ENCODE data around the gene GALNT17. TPM values are rescaled to one million over a fixed set of nuclear protein-coding genes. Genes with fewer than 3 reads are reported as not detected.

The GALNT17 gene
- total RNA-seq, 1 donor from 2014 or later: 2.2 TPM

DNA sequence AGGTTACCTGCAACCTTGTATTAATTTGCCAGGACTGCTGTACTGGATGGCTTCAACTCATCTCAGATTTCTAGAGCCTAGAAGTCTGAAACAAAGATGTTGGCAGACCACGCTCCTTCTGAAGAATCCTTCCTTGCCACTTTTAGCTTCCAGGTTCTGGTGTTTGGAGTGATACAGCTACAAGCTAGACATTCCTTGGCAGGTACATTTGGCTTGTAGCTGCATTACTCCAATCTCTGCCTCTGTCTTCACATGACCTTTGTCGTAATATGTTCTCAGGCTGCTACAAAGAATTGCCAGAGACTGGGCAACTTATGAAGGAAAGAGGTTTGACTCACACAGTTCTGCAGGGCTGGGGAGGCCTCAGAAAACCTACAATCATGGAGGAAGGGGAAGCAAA lies 146.3 kb downstream of the GALNT17 start:
- DNase-seq (ENCODE audit: low spot score): no peak

DNA sequence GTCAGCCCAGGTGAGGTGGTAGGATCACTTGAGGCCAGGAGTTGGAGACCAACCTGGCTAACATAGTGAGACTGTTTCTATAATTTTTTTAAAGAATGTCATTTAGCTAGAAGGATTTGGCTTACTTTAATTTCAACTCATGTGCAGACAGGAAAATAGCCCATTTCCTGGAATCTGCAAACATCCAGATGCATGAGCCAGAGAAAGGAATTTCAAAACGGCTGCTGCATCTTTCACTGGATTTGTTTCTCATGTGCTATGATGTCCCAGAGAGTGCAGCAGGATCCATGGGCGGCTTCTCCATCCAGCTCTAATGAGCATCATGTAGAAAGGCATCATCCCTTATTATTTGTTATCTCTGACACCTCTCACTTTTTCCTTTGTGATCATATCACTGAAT lies 149.3 kb downstream of the GALNT17 start:
- DNase-seq (ENCODE audit: low spot score): no peak

DNA sequence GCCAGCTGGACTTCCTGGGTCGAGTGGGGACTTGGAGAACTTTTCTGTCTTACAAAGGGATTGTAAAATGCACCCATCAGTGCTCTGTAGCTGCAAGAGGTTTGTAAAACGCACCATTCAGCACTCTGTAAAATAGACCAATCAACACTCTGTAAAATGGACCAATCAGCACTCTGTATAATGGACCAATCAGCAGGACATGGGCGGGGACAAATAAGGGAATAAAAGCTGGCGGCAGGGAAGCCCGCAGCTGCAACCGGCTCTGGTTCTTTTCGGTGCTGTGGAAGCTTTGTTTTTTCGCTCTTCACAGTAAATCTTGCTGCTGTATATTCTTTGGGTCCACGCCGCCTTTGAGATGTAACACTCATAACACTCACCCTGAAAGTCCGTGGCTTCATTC lies 151.9 kb downstream of the GALNT17 start:
- no peak for DNase-seq (ENCODE audit: low spot score)

DNA sequence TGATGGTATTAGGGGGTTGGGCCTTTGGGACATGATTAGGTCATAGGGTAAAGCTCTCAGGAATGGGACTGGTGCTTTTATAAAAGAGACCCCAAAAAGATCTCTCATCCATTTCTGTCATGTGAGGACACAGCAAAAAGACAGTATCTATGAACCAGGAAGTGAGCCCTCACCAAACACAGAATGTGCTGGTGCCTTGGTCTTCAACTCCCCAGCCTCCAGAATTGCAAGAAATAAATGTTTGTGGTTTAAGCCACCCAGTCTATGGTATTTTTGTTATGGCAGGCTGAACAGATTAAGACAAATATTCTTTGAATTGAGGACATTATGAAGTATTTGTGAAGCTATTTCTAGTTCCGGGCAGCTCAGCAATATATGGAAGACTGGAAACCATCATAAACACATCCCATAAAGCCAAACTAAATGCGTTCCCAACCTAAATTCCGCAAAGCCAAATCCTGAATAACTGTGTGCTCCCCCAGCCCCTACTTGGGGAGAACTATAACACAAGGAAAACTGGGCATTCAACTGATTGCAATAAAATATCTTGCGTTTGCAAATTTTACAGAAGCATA lies 153.7 kb downstream of the GALNT17 start:
- no peak for DNase-seq (ENCODE audit: low spot score)

DNA sequence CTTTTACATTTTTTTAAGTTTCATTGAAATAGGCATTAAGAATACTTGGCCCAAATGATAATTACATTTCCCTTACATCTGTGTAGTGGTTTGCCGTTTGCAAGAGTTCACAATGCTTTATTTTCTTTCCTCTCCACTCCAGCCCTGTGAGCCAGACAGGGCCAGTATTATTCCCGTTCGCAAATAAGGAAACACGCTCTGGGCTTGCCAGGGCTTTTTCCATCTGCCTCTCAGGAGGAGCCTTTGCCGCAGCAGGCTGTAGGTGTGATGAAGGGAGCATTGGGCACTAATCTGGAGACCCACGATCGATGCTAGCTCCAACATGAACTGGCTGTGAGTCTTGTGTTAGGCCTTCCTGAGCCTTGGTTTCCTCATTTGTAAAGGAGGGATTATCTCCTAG lies 154.4 kb downstream of the GALNT17 start:
- DNase-seq (ENCODE audit: low spot score): no peak

DNA sequence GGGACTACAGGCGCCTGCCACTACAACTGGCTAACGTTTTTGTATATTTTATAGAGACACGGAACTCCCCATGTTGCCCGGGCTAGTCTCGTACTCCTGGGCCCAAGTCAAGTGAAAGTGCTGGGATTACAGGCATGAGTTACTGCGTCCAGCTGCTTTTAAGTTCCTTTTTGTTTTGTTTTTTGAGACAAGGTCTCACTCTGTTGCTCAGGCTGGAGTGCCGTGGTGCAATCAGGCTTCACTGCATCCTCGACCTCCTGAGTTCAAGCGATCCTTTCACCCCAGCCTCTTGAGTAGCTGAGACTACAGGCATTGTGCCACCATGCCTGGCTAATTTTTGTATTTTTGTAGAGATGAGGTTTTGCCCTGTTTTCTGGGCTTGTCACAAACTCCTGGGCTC lies 155.0 kb downstream of the GALNT17 start:
- no peak for DNase-seq (ENCODE audit: low spot score)

DNA sequence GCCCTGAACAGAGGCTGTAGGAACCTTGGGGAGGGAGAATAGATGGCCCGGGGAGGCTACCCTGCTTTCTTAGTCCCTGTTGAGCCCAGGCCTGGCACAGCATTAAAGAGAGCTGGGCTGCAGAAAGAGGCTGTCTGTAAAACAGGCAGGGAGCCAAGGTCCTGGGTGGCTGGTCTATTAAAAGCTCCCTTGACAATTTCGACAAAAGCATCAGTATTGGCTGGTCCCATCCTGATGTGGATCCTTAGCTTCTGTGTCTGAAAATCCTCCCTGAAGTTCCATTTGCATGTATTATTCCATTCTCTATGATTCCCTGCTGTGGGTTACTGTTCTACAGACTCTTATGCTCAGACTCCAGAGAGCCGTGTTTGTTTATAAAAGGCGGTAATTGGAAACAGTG lies 158.5 kb downstream of the GALNT17 start:
- DNase-seq (ENCODE audit: low spot score): no peak

DNA sequence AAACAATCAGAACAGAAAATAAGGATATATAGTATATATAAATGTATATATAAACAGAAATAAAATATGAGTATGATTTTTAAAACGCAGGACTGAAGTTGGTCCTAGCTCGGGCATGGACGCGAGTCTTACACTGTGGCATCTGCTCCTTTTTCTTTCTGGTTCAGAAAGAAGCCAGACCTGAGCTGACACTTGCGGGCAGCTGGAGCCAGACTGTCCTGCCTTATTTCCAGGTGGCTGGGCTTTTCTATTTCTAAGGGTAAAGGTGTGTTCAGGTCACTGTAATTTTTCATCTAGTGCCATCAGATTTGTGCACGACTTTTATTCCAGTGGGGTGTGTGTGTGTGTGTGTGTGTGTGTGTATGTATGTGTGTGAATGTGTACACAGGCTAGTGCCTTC lies 166.4 kb downstream of the GALNT17 start:
- no peak for DNase-seq (ENCODE audit: low spot score)

DNA sequence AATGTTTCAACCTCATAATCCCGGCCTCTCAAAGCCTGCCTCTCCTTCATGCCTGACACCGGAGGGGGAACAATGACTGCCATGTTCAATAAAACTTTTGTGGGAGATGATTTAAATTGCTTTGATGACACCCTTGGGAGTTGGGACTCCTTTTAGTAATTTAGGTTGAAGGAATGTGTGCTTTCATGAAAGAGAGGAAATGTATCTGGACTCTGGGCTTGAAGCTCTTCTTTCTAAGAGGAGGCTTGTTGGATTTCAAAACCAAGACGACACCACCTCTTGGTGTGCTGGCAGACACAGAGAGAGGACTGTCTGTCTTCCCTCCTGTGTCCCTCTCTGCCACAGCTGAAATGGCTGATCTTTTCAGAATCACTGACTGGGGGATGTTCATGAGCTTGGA lies 168.1 kb downstream of the GALNT17 start:
- no peak for DNase-seq (ENCODE audit: low spot score)

DNA sequence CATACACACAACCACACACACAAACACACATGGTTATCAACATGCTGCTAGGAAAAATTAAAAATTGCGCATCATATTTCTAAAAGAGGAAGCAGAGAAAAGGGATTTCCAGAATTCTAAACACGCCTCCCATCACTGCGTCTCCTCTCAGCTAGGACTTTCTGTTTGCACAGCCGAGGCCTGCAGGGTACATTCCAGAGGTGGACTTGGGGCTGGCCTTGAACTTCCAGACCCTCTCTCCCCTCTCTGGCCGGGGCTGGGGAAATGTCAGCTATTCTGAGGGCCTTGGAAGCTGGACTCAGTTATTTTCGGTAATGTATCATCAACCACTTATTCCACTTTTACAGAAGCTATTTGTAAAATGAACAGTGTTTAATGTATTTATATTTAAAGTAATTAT lies 168.7 kb downstream of the GALNT17 start:
- DNase-seq (ENCODE audit: low spot score): no peak

DNA sequence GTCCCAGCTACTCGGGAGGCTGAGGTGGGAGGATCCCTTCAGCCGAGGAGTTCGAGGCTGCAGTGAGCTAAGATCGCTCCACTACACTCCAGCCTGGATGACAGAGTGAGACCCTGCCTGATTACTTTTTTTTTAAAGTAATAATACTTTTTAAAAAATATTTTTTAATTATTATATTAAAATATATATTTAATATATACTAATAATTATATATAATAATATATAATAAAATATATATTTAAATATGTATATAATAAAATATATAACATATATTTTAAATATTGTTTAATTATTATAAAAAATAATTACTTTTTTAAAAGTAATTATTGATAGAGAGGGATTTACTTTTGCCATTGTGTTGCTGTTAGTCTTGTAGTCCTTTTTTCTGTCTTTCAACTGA lies 169.2 kb downstream of the GALNT17 start:
- no peak for DNase-seq (ENCODE audit: low spot score)

DNA sequence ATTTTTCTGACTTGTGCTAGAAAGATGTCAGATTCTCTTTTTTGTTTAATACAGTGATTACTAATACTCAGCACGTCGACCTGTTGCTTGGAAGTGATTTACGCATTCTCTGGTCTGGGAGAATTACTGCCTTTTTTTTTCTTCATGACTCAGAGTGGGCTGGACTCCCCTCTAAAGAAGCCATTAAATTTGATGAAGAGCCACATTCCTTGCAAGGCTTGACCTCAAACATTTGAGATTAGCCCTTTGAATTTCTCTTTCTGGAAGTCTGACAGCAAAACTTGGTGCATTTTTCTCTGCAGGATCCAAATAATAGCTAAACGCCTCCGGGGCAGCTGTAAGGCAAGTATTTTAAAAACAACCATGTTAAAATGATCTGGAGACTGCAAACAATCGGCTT lies 171.6 kb downstream of the GALNT17 start:
- DNase-seq (ENCODE audit: low spot score): no peak

DNA sequence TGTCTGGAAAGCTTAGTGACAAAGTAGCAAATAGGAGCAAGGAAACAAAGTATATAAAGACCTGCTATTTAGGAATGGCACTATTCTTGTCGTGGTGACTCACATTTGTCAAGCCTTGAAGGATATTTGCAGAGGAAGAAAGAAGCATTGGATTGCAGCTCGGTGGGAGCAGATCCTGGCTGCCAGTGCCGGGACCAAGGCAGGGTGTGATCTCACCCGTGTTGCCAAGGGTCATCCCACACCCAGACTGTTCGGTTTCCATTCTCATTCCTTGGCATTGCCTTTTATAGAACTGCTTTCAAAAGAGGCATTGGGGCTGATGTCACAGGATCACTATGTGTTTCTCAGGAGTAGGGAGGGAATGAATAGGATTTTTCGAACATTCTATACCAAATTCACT lies 176.2 kb downstream of the GALNT17 start:
- no peak for DNase-seq (ENCODE audit: low spot score)

DNA sequence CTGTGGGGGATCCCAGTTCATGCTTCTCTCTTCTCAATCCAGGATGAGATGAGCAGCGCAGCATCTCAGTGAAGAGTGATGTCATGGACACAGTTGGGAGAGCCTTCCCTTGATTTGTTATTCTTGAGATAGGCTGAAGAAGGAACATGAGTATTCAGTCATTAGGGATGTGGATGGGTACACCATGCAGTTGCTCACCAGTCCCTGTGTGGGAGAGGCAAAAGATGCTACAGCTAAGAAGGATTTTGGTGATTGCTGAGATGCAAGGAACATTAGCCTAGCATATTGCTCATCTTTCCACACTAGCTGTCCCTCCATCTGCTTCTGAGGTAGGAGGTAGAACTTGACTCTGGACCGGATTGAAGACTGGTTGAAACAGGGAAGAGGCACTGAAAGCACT lies 179.6 kb downstream of the GALNT17 start:
- no peak for DNase-seq (ENCODE audit: low spot score)

DNA sequence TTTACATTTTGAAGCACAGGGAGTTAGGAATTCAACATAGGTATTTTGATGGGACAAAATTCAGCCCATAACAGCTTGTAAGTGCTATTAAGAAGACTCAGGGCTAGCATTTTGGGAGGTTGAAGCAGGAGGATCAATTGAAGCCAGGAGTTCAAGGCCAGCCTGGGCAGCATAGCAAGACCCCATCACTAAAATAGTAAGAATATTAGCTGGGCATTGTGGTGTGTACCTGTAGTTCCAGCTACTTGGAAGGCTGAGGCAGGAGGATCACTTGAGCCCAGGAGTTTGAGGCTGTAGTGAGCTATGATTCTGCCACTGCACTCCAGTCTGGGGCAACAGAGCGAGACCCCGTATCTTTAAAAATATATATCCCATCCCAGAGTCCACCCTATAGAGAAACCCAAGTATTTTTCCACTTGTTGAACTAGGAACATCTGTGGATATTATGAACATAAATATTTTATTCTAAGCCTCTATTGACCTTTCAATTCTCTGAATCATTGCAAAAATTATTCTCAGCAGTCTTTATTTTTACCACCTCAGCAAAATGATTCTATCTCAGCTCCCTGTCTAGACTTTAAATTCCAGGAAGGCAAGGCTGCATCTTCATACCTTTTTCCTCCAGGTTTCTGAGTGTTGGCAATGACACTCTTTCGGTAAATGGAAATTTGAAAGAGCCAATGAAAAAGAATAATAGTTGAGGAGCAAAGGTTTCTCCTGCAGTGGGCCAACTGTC lies 181.0 kb downstream of the GALNT17 start:
- DNase-seq (ENCODE audit: low spot score): no peak

DNA sequence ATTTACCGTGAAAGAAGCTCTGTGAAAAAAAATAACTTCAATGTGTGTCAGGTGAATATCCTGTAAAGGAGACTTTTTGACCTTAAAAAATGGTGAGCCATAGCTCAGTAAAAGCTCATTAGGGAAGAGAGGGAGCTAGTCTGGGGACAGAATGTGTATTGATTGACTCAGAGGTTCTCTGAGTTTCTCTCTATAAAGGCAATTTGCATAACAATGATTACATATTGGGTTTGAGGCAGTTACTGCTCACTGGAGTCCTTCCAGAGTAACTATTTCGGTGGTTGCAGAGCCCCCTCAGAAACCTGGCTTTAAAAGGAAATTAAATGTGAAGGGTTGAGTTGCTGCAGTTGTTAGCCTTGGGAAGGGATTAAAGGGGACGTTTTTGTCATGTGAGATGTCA lies 181.6 kb downstream of the GALNT17 start:
- DNase-seq (ENCODE audit: low spot score): no peak

DNA sequence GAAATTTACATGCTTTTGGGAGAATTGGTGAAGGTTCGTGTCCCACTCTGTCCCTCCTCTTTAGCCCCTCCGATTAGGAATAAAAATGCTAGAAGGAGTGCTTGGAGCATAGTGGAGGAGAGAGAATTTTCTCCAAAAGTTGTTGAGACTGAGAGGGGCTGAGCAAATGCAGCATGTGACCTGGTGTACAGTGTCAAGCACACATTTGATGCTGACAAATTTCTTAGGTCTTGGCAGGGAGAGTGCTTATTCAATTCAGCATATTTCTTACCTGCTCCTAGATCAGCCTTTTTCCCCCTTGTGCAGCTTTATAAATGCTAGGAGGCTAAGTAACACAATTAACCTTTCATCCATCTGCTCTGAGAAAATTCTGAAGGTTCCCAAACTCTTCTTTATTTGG lies 189.0 kb downstream of the GALNT17 start:
- DNase-seq (ENCODE audit: low spot score): no peak

DNA sequence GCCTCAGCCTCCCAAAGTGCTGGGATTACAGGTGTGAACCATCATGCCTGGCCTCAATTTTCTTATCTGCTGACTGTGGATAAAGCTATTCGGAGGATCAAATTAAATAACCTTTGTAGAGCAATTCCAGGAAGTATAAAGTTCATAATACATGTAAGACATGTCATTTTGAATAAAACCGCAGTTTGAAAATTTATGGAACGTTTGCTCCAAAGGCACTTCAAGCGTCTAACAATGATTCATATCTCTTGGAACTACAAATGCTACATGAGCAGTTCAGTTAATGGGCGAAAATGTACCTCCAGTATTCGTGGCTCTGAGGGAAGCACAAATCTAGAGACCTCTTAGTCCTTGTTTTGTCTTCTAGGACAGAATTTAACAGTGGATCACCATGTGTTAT lies 190.3 kb downstream of the GALNT17 start:
- DNase-seq (ENCODE audit: low spot score): no peak

DNA sequence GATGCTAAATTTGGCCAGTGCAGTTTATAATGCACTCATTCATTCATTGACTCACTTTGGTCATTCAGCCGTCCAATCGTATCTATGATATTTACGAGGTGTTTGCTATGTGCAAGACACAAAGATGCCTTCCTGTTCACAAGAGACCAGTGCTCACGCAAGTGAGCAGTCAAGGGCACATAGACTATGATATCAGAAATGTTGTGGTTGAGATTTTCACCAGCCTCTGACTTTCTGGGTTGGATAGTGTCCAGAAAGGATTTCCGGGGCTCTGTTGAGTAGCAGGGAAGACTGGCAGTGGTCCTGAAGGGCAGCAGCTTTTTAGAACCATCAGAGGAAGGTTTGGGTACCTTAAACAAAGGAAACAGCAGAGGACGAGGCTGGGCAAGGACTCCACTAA lies 191.8 kb downstream of the GALNT17 start:
- no peak for DNase-seq (ENCODE audit: low spot score)

DNA sequence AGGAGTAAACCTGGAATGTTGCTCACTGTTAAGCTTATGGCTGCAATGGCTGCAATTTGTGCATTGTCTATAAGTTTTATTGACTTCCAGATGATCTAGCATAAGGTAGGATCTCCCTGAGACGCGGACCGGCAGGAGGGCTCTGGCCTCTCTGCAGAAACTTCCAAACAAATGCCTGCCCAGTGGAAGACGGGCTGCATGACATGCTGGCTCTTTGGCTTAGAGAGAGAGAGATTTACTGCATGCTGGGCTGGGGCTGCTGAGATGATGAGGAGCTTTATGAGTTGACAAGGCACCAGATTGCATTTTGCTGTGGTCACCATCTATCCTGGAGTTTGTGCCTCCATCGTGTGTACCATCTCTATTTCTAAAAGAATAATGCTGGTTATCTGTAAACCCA lies 193.2 kb downstream of the GALNT17 start:
- no peak for DNase-seq (ENCODE audit: low spot score)

DNA sequence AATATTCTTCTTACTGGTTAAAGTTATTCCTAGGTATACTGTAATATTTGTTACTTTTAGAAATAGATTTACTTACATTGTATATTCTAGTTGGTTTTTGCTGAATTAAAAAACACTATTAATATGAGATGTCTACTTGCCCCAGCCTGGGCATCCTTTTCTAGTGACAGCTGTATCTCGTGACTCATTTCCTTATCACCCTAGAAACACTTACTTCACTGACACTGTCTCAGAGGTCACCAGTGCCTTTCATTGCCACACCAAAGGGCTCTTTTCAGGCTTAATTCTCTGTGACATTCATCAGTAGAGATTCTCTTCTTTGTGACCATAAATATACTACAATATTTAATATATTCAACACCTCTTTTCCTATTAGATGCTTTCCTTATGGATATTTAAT lies 194.7 kb downstream of the GALNT17 start:
- no peak for DNase-seq (ENCODE audit: low spot score)

DNA sequence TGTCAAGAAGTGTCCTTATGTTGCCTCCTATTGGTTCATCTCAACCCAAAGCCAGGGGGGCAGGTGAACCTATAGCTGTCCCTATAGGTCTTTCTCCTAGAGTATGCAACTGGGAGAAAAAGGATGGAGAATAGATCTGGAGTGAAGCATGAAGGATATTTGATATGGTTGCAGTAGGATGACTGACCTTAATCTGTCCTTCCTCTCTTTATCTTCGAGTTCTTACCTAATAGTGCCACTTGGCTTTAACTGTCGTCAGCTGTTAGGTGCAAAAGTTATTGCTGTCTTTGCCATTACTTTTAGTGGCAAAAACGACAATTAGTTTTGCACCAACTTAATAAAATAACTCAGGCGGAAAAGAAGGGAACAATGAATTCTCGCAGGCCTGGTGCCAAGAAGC lies 196.0 kb downstream of the GALNT17 start:
- DNase-seq (ENCODE audit: low spot score): no peak

DNA sequence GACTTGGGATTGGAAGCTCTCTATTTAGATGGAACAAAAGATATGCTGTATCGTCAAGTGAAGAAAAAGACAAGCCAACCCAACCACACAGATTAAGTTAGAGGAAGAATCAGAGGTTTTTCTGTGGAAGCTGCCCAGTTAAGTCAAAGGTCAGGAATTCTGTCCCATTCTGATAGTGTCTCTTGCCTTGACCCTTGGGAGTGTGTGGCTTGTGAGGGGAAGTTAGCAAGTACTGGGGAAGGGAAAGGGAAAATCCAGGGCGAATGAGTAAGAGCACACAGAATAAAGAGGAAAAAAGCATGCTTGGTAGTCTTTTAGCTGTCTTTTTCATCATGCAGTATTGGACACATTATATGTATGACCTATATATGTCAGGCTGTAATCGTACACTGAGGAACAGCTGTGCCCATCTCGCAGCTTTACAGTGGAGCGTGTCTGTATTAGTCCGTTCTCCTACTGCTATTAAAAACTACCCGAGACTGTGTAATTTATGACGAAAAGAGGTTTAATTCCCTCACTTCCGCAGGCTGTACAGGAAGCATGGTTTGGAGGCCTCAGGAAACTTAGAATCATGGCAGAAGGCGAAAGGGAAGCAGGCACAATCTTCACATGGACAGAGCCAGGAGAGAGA lies 197.2 kb downstream of the GALNT17 start:
- no peak for DNase-seq (ENCODE audit: low spot score)

All from mesenteric fat pad (tissue), 1 donor.